ENCODE measurements around the gene PROC. TPM values are rescaled to one million over a fixed set of nuclear protein-coding genes. Genes with fewer than 3 reads are reported as not detected.

The PROC gene
- total RNA-seq, 1 experiment from 2014 or later, result 0.58 TPM

DNA sequence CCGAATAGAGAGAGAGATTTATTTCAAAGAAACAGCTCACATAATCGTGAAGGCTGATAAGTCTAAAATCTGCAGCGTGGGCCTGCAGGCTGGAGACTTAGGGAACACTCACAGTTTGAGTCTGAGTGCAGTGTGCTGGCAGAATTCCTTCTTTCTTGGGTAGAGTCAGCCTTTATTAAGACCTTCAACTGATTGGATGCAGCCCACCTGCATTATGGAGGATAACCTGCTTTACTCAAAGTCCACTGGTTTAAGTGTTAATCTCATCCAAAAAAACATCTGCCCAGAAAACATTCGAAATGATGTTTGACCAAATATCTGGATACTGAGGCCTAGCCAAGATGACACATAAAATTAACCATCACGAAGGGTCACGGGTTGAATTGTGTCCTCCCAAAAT, 16.3 kb downstream of the PROC start:
- H3K4me2 ChIP-seq (ENCODE audit: low read length), result no peak overlapping the region
- intact Hi-C loops (cut with micrococcal nuclease), result no loop called here
- TF ChIP-seq, protein P1, sequence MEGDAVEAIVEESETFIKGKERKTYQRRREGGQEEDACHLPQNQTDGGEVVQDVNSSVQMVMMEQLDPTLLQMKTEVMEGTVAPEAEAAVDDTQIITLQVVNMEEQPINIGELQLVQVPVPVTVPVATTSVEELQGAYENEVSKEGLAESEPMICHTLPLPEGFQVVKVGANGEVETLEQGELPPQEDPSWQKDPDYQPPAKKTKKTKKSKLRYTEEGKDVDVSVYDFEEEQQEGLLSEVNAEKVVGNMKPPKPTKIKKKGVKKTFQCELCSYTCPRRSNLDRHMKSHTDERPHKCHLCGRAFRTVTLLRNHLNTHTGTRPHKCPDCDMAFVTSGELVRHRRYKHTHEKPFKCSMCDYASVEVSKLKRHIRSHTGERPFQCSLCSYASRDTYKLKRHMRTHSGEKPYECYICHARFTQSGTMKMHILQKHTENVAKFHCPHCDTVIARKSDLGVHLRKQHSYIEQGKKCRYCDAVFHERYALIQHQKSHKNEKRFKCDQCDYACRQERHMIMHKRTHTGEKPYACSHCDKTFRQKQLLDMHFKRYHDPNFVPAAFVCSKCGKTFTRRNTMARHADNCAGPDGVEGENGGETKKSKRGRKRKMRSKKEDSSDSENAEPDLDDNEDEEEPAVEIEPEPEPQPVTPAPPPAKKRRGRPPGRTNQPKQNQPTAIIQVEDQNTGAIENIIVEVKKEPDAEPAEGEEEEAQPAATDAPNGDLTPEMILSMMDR (conservative IDR thresholded peaks at IDR 0.05; ENCODE audit: low read depth, low read length), result no peak
- no peak for TF ChIP-seq EZH2 (IDR thresholded peaks at IDR 0.05; ENCODE audit: low read length, unreplicated experiment)
- no peak for TF ChIP-seq EZH2phosphoT487 (IDR thresholded peaks at IDR 0.05; ENCODE audit: borderline replicate concordance, low read length)
- no peaks in the 10 kb centered on the region for H3F3A ChIP-seq (ENCODE audit: low read length, unreplicated experiment)
- H3K27me3 ChIP-seq (ENCODE audit: low read length), result no peaks in the 10 kb centered on the region
- no peaks in the 10 kb centered on the region for H4K20me1 ChIP-seq (ENCODE audit: low read length)
- no peaks in the 10 kb centered on the region for H3K4me1 ChIP-seq (ENCODE audit: insufficient read depth, low read length)
- no peak overlapping the region for H3K9ac ChIP-seq (ENCODE audit: low read length)
- DNase-seq (no peak), ATAC-seq (no peak)
- no peaks in the 10 kb centered on the region for H3K79me2 ChIP-seq (ENCODE audit: low read length)
- no peak overlapping the region for H2AFZ ChIP-seq (ENCODE audit: low read length)
- H3K9me3 ChIP-seq (ENCODE audit: low read length), result no peaks in the 10 kb centered on the region
- ChIA-PET CTCF (no interaction called here), POLR2A (ENCODE audit: unreplicated experiment) (no interaction called here)
- no peaks in the 10 kb centered on the region for H3K36me3 ChIP-seq (ENCODE audit: low read depth, low read length)
- BruUV-seq (replicated peaks), result no TSS peak
- no peaks in the 10 kb centered on the region for H3K9me2 ChIP-seq (replicated peaks; ENCODE audit: low read length)
- H3K4me3 ChIP-seq (ENCODE audit: low read length), result no peak overlapping the region
- no peak overlapping the region for H3K27ac ChIP-seq (ENCODE audit: low read length)

DNA sequence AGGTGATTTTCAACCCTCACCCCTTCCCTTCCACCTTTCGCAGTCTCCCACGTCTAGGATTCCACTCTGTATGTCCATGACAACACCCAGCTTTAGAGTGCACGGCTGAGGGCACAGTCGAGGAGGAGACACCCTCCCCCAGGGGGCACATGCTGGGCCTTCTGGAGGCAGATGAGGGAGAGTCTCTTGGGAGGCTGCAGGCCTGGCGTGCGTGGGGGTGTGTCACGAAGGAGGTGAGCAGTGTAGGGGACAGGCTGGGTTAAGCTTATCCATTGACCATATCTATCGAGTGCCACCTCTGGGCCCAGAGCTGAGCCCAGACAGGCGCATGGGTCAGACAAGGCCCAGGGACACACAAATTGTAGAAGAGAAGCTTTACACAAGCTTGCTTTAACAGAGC, 18.8 kb downstream of the PROC start:
- no TSS peak for BruUV-seq (replicated peaks)
- DNase-seq, result no peak
- no peak overlapping the region for H3K9ac ChIP-seq (ENCODE audit: low read length)
- no peaks in the 10 kb centered on the region for H3K79me2 ChIP-seq (ENCODE audit: low read length)
- no peaks in the 10 kb centered on the region for H3K27me3 ChIP-seq (ENCODE audit: low read length)
- H3F3A ChIP-seq (ENCODE audit: low read length, unreplicated experiment), result no peaks in the 10 kb centered on the region
- H3K36me3 ChIP-seq (ENCODE audit: low read depth, low read length), result no peaks in the 10 kb centered on the region
- TF ChIP-seq EZH2phosphoT487 (IDR thresholded peaks at IDR 0.05; ENCODE audit: borderline replicate concordance, low read length), result no peak
- no peak for TF ChIP-seq EZH2 (IDR thresholded peaks at IDR 0.05; ENCODE audit: low read length, unreplicated experiment)
- TF ChIP-seq, protein P1 (conservative IDR thresholded peaks at IDR 0.05; ENCODE audit: low read depth, low read length), result no peak
- intact Hi-C loops (cut with micrococcal nuclease), result no loop called here
- H4K20me1 ChIP-seq (ENCODE audit: low read length), result no peaks in the 10 kb centered on the region
- ATAC-seq, result no peak
- H3K4me2 ChIP-seq (ENCODE audit: low read length), result no peak overlapping the region
- no peaks in the 10 kb centered on the region for H3K9me2 ChIP-seq (replicated peaks; ENCODE audit: low read length)
- H3K4me1 ChIP-seq (ENCODE audit: insufficient read depth, low read length), result no peaks in the 10 kb centered on the region
- POLR2A ChIA-PET (ENCODE audit: unreplicated experiment), result no interaction called here
- CTCF ChIA-PET, result no interaction called here
- no peaks in the 10 kb centered on the region for H3K9me3 ChIP-seq (ENCODE audit: low read length)
- no peak overlapping the region for H3K4me3 ChIP-seq (ENCODE audit: low read length)
- H3K27ac ChIP-seq (ENCODE audit: low read length), result no peak overlapping the region
- H2AFZ ChIP-seq (ENCODE audit: low read length), result no peak overlapping the region

DNA sequence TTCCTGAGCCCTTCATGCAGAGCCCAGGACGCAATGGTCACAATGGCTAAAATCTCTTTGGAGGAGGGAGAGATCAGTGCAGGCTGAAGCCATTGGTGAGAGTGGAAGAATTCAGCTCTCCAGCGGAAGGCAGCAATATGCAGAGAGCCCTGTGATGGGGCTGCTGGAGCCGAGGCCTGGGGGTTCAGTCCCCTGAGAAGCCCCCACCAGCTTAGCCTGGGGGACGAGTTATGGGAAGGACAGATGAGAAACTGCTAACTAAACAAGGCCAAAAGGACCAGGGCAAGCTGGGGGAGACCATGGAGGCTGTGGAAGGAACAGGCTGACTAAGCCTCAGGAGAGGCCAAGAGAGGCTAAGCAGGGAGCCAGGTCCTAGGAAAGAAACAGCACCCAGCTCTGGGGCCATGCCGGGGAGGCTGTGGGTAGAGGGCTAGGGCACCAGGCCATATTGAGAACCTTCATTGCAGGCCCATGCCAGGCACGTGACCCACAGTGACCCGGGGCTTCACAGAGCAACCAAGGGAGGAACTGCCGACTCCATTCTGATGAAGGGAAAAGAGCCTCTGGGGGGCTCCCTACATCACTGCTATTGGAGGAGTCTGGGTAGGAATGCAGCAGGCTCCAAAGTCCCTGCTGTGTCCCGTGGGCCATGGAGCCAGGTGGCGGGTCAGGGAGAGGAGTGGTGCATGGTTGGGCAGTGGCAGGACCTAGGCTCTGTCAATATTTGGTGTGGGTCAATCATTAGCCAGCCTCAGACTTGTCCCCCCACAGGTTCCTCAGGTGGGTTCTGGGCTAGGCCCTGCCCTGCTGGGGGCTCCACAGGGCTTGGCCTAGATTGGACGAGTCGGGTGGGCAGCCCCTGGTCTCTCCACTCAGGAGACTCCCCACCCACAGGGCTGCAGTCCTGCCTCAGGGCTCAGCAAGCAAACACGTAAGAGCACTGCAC, 19.8 kb downstream of the PROC start:
- no peaks in the 10 kb centered on the region for H3K79me2 ChIP-seq (ENCODE audit: low read length)
- no TSS peak for BruUV-seq (replicated peaks)
- no peaks in the 10 kb centered on the region for H3K9me3 ChIP-seq (ENCODE audit: low read length)
- no peak for DNase-seq
- no peak overlapping the region for H3K27ac ChIP-seq (ENCODE audit: low read length)
- no peaks in the 10 kb centered on the region for H3K27me3 ChIP-seq (ENCODE audit: low read length)
- no peak overlapping the region for H3K9ac ChIP-seq (ENCODE audit: low read length)
- H3F3A ChIP-seq (ENCODE audit: low read length, unreplicated experiment), result no peaks in the 10 kb centered on the region
- no peak overlapping the region for H3K4me2 ChIP-seq (ENCODE audit: low read length)
- no peaks in the 10 kb centered on the region for H3K9me2 ChIP-seq (replicated peaks; ENCODE audit: low read length)
- TF ChIP-seq EZH2phosphoT487 (IDR thresholded peaks at IDR 0.05; ENCODE audit: borderline replicate concordance, low read length) (no peak), EZH2 (IDR thresholded peaks at IDR 0.05; ENCODE audit: low read length, unreplicated experiment) (no peak)
- TF ChIP-seq, protein P1 (conservative IDR thresholded peaks at IDR 0.05; ENCODE audit: low read depth, low read length), result no peak
- H3K36me3 ChIP-seq (ENCODE audit: low read depth, low read length), result no peaks in the 10 kb centered on the region
- no peak for ATAC-seq
- no peaks in the 10 kb centered on the region for H3K4me1 ChIP-seq (ENCODE audit: insufficient read depth, low read length)
- no peak overlapping the region for H2AFZ ChIP-seq (ENCODE audit: low read length)
- intact Hi-C loops (cut with micrococcal nuclease), result no loop called here
- ChIA-PET POLR2A (ENCODE audit: unreplicated experiment) (no interaction called here), CTCF (no interaction called here)
- H3K4me3 ChIP-seq (ENCODE audit: low read length), result no peak overlapping the region
- H4K20me1 ChIP-seq (ENCODE audit: low read length), result no peaks in the 10 kb centered on the region

Data from PC-3 (cell line).